Caco-2 (cell line): ENCODE measurements around the gene CRTC1. TPM values are rescaled to one million over a fixed set of nuclear protein-coding genes. Genes with fewer than 3 reads are reported as not detected.

Experiments
- BruUV-seq: library from RNA; stranded (reverse); fragments of 400-500 nt; replicated peaks from 2 replicates; lab custom pipeline; 2021; lab: Mats Ljungman, UMichigan
- CTCF ChIA-PET: fragments of 300-600 bp; sonication (Branson Sonifier 250); formaldehyde crosslinking; loops from one replicate; lab custom pipeline; 2022; ENCODE audit warnings: antibody characterized with exemption; lab: Charles Lee
- POLR2A ChIA-PET: fragments of 300-600 bp; sonication (Branson Sonifier 250); formaldehyde crosslinking; loops from one replicate; lab custom pipeline; 2022; ENCODE audit warnings: antibody characterized with exemption; lab: Charles Lee
- DNase-seq, 2 experiments: peaks; one replicate each; pipeline versions ENCODE4 v3.0.0 to v3.0.0-alpha.2; 2020 to 2022
- H3K27me3 ChIP-seq: replicated peaks from 2 replicates; pipeline ENCODE4 v1.6.0; 2011; ENCODE audit warnings: low read length; ENCODE audit not compliant: control insufficient read depth, insufficient read depth
- H3K36me3 ChIP-seq: 2 replicates; pipeline ENCODE4 v1.5.1; 2011; ENCODE audit warnings: low read length; ENCODE audit not compliant: control insufficient read depth, insufficient read depth
- H3K4me1 ChIP-seq: fragments of 250-450 bp; sonication (Bioruptor Pico); 2 replicates; pipeline ENCODE4 v1.5.1; 2020; ENCODE audit warnings: mild to moderate bottlenecking
- H3K4me3 ChIP-seq: 2 replicates; pipeline ENCODE4 v1.5.1; 2011; ENCODE audit warnings: low read depth, mild to moderate bottlenecking, control low read depth, low read length
- H3K9me3 ChIP-seq: fragments of 250-450 bp; sonication (Bioruptor Pico); 2 replicates; pipeline ENCODE4 v1.5.1; 2020; ENCODE audit warnings: mild to moderate bottlenecking, moderate library complexity
- H3K27ac Mint-ChIP-seq: one replicate; pipeline ENCODE4 v1.8.0; 2022; ENCODE audit warnings: mixed read lengths; ENCODE audit not compliant: unreplicated experiment
- H3K27me3 Mint-ChIP-seq: one replicate; pipeline ENCODE4 v1.8.0; 2022; ENCODE audit warnings: mixed read lengths; ENCODE audit not compliant: insufficient read depth, unreplicated experiment
- H3K36me3 Mint-ChIP-seq: one replicate; pipeline ENCODE4 v1.8.0; 2022; ENCODE audit warnings: mild to moderate bottlenecking, mixed read lengths; ENCODE audit not compliant: insufficient read depth, unreplicated experiment
- H3K4me1 Mint-ChIP-seq: one replicate; pipeline ENCODE4 v1.8.0; 2022; ENCODE audit warnings: low read depth, mixed read lengths; ENCODE audit not compliant: unreplicated experiment
- H3K4me3 Mint-ChIP-seq: one replicate; pipeline ENCODE4 v1.8.0; 2022; ENCODE audit warnings: mild to moderate bottlenecking, moderate library complexity, mixed read lengths; ENCODE audit not compliant: unreplicated experiment
- H3K9me3 Mint-ChIP-seq: one replicate; pipeline ENCODE4 v1.8.0; 2022; ENCODE audit warnings: mixed read lengths; ENCODE audit not compliant: unreplicated experiment
- intact Hi-C: fragments of 100-400 bp; cut with micrococcal nuclease; formaldehyde crosslinking; loops from one replicate; pipeline ENCODE4 v1.10.0; 2022; ENCODE audit not compliant: unreplicated experiment
- total RNA-seq: library from RNA; stranded (reverse); gene quantifications from 2 replicates; pipeline ENCODE4 v1.2.3, GENCODE V29; 2022
- TF ChIP-seq, protein P1 (sequence below), 2 experiments: fragments of 200-600 bp in 1 of 2; IDR thresholded peaks; 1 replicate in 1 of 2; 2 replicates in 1 of 2; pipeline versions ENCODE4 v1.5.1 to v1.8.0; 2011 to 2022; ENCODE audit warnings: antibody characterized with exemption in 1 of 2, control low read depth in 1 of 2, inconsistent platforms in 1 of 2, low read depth in 1 of 2, low read length in 1 of 2, mild to moderate bottlenecking in 1 of 2, moderate library complexity in 1 of 2; ENCODE audit not compliant: insufficient read depth in 1 of 2, severe bottlenecking in 1 of 2, unreplicated experiment in 1 of 2

The CRTC1 gene
- total RNA-seq, 1 experiment from 2014 or later = 13.8 TPM

DNA sequence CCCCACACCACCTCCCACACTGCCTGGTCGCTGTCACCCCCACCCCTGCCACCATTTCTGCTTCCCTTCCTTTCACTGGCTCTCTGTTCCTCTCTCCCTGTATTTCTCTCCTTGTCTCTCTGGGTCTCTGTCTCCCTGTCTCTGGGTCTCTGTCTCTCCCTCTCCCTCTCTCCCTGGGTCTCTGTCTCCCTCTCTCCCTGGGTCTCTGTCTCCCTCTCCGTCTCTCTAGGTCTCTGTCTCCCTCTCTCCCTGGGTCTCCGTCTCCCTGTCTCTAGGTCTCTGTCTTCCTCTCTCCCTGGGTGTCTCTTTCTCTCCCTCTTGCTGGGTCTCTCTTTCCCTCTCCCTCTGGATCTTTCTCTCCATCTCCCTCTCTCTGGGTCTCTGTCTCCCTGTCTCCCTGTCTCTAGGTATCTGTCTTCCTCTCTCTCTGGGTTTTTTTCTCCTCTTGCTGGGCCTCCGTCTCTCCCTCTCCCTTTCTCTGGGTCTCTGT, 25.1 kb upstream of the CRTC1 start:
- H3K27ac Mint-ChIP-seq = no peak overlapping the region
- POLR2A ChIA-PET = no interaction called here

DNA sequence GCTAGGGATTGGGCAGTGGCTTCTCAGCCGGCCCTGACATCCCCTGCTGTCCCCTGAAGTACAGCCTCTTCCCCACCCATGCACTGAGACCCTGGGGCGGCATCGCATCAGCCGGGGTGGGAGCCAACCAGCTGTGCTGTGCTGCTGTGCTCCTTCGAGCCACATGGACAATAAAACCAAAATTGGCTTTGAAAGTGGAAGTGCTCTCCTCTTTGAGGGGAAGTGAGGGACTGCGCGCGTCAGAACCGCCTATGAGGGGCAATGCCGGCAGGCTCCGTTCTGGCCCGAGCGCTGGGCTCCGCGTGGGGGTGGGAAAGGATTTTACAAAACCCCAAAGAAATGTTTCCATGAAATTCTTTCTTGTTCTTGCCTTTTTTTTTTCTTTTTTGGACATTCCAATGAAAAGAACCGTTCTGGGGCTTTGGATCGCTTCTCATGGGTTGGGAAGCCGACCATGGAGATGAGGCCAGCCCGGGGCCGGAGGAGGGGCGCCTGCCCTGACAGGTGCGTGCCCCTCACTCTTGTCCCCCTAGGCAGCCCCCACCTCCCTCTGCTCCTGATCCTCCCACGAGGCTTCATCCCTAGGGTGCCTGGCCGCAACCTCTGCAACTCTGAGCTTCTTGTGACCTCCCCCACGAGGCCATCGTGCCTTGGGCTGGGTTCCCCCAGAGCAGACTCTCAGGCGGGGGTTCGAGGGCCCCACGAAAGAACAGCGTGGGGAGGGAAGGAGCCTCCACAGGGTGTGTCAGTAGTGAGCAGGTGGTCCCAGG, 24.0 kb upstream of the CRTC1 start:
- BruUV-seq = no TSS peak
- CTCF ChIA-PET = no interaction called here
- POLR2A ChIA-PET = no interaction called here
- no peak for DNase-seq
- H3K4me1 ChIP-seq = peaks cover 10% of the 10 kb centered on the region
- Mint-ChIP-seq H3K4me1 (peaks cover 10% of the 10 kb centered on the region), H3K9me3 (peaks cover under 1% of the 10 kb centered on the region), H3K4me3 (no peak overlapping the region), H3K27me3 (no peaks in the 10 kb centered on the region), H3K27ac (no peak overlapping the region), H3K36me3 (peaks cover 6% of the 10 kb centered on the region)
- H3K36me3 ChIP-seq = no peaks in the 10 kb centered on the region
- H3K4me3 ChIP-seq = no peak overlapping the region
- no peaks in the 10 kb centered on the region for H3K9me3 ChIP-seq
- TF ChIP-seq, protein P1, sequence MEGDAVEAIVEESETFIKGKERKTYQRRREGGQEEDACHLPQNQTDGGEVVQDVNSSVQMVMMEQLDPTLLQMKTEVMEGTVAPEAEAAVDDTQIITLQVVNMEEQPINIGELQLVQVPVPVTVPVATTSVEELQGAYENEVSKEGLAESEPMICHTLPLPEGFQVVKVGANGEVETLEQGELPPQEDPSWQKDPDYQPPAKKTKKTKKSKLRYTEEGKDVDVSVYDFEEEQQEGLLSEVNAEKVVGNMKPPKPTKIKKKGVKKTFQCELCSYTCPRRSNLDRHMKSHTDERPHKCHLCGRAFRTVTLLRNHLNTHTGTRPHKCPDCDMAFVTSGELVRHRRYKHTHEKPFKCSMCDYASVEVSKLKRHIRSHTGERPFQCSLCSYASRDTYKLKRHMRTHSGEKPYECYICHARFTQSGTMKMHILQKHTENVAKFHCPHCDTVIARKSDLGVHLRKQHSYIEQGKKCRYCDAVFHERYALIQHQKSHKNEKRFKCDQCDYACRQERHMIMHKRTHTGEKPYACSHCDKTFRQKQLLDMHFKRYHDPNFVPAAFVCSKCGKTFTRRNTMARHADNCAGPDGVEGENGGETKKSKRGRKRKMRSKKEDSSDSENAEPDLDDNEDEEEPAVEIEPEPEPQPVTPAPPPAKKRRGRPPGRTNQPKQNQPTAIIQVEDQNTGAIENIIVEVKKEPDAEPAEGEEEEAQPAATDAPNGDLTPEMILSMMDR (IDR thresholded peaks at IDR 0.05; ENCODE audit: insufficient read depth in 1 of 2, low read depth in 1 of 2, low read length in 1 of 2, severe bottlenecking in 1 of 2, unreplicated experiment in 1 of 2) = no peak
- intact Hi-C loops = no loop called here
- H3K27me3 ChIP-seq = no peaks in the 10 kb centered on the region

More for the DNA sequence above, 25.1 kb upstream of the CRTC1 start:
- intact Hi-C loops = no loop called here
- no TSS peak for BruUV-seq
- Histone ChIP-seq H3K36me3 (no peaks in the 10 kb centered on the region), H3K9me3 (no peaks in the 10 kb centered on the region), H3K4me3 (no peak overlapping the region), H3K27me3 (no peaks in the 10 kb centered on the region), H3K4me1 (peaks cover 10% of the 10 kb centered on the region)
- CTCF ChIA-PET = no interaction called here
- H3K27me3 Mint-ChIP-seq = no peaks in the 10 kb centered on the region
- H3K4me1 Mint-ChIP-seq = peaks cover 10% of the 10 kb centered on the region
- H3K4me3 Mint-ChIP-seq = no peak overlapping the region
- no peak for DNase-seq
- peaks cover 3% of the 10 kb centered on the region for H3K36me3 Mint-ChIP-seq
- TF ChIP-seq, protein P1 (IDR thresholded peaks at IDR 0.05; ENCODE audit: insufficient read depth in 1 of 2, low read depth in 1 of 2, low read length in 1 of 2, severe bottlenecking in 1 of 2, unreplicated experiment in 1 of 2) = no peak
- peaks cover 6% of the 10 kb centered on the region for H3K9me3 Mint-ChIP-seq

DNA sequence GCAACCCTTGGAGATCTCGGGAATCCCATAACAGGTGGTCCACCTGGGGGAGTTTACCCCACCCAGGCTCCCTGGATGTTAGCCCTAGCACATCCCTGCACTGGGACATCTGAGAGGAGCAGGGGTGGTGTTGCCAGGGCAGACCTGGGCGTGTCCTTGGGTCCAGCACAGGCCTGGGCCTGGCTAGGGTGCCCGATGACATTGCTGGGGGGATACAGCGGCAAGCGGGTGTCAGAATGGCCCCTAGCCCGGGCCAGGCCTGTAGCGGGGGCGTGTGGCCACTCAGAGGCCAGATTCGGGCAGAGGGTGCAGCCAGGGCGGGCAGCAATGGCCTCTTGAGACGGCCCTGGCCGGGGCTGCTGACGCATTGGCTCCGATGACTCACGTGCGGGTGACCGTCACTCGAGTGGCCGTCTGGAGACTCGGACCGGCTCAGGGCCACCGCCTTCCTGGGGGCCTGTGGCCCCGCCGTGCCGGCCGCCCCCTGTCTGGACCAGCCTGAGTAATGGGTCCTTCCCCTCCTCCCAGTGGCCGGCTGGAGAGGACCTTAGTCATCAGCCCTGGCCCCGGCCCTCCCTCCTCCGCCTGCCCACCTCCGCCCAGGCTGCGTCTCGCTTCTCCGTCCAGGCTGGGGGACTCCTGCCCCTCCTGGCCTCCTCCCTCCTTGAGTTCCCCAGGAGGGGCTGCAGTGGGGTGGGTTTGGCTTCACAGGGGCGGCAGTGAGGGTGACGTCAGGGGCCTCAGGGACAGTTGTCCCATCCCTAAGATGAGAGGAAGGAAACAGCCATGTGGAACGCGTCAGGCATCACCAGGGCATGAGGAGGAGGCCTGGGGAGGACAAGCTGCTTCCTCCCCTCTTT, 23.2 kb upstream of the CRTC1 start:
- intact Hi-C loops = no loop called here
- no peaks in the 10 kb centered on the region for H3K36me3 ChIP-seq
- no peak overlapping the region for H3K4me3 Mint-ChIP-seq
- CTCF ChIA-PET = no interaction called here
- H3K9me3 ChIP-seq = no peaks in the 10 kb centered on the region
- H3K4me3 ChIP-seq = no peak overlapping the region
- TF ChIP-seq, protein P1 (IDR thresholded peaks at IDR 0.05; ENCODE audit: insufficient read depth in 1 of 2, low read depth in 1 of 2, low read length in 1 of 2, severe bottlenecking in 1 of 2, unreplicated experiment in 1 of 2) = no peak
- peaks cover 10% of the 10 kb centered on the region for H3K4me1 Mint-ChIP-seq
- POLR2A ChIA-PET = no interaction called here
- peaks cover 6% of the 10 kb centered on the region for H3K36me3 Mint-ChIP-seq
- no peaks in the 10 kb centered on the region for H3K27me3 ChIP-seq
- H3K9me3 Mint-ChIP-seq = no peaks in the 10 kb centered on the region
- peaks cover 10% of the 10 kb centered on the region for H3K4me1 ChIP-seq
- BruUV-seq = no TSS peak
- no peaks in the 10 kb centered on the region for H3K27me3 Mint-ChIP-seq
- no peak overlapping the region for H3K27ac Mint-ChIP-seq
- no peak for DNase-seq
